Keratinocyte (primary cell): ENCODE measurements around the gene EGFL7. TPM values are rescaled to one million over a fixed set of nuclear protein-coding genes. Genes with fewer than 3 reads are reported as not detected.

Experiments used
- DNase-seq: peaks from one replicate; pipeline ENCODE4 v3.0.0-alpha.2; 2011; ENCODE audit warnings: low read depth, missing footprints, low spot score
- FAIRE-seq: peaks from 2 replicates; lab custom pipeline; 2011; peaks lifted over from hg19 to GRCh38; lab: Jason Lieb, UNC
- H2AFZ ChIP-seq: 2 replicates; pipeline ENCODE4 v1.6.0; 2012; ENCODE audit warnings: low read length, control low read depth, inconsistent platforms; ENCODE audit not compliant: control insufficient read depth
- H3K27ac ChIP-seq: 2 replicates; pipeline ENCODE4 v1.5.1; 2011; ENCODE audit warnings: low read length; ENCODE audit not compliant: control insufficient read depth, insufficient read depth
- H3K27me3 ChIP-seq: 3 replicates; pipeline ENCODE4 v1.6.0; 2011; ENCODE audit warnings: low read length; ENCODE audit not compliant: control insufficient read depth, insufficient read depth; ENCODE audit errors: extremely low read depth
- H3K36me3 ChIP-seq, 2 experiments: 2 replicates in 1 of 2; 3 replicates in 1 of 2; pipeline ENCODE4 v1.5.1; 2011; ENCODE audit warnings: low read length in 2 of 2, mild to moderate bottlenecking in 1 of 2; ENCODE audit not compliant: control insufficient read depth in 2 of 2, insufficient read depth in 2 of 2; ENCODE audit errors: extremely low read depth in 1 of 2
- H3K4me1 ChIP-seq: 3 replicates; pipeline ENCODE4 v1.5.1; 2011; ENCODE audit warnings: low read length; ENCODE audit not compliant: control insufficient read depth, insufficient read depth; ENCODE audit errors: extremely low read depth
- H3K4me2 ChIP-seq: 3 replicates; pipeline ENCODE4 v1.6.0; 2011; ENCODE audit warnings: low read depth, low read length; ENCODE audit not compliant: control insufficient read depth, insufficient read depth; ENCODE audit errors: extremely low read depth
- H3K4me3 ChIP-seq, 3 experiments: fragments of 200-600 bp in 1 of 3; sonication (generic) in 1 of 3; 2 replicates in 2 of 3; 3 replicates in 1 of 3; pipeline ENCODE4 v1.5.1; 2011 to 2016; ENCODE audit warnings: low read length in 3 of 3, mild to moderate bottlenecking in 3 of 3, control low read depth in 2 of 3, inconsistent platforms in 1 of 3, low read depth in 1 of 3, mixed read lengths in 1 of 3, mixed run types in 1 of 3, moderate library complexity in 1 of 3; ENCODE audit not compliant: control insufficient read depth in 2 of 3, insufficient read depth in 2 of 3; ENCODE audit errors: extremely low read depth in 1 of 3
- H3K79me2 ChIP-seq: 2 replicates; pipeline ENCODE4 v1.6.0; 2012; ENCODE audit warnings: low read length; ENCODE audit not compliant: control insufficient read depth, insufficient read depth
- H3K9ac ChIP-seq: 3 replicates; pipeline ENCODE4 v1.6.0; 2011; ENCODE audit warnings: low read length; ENCODE audit not compliant: control insufficient read depth, insufficient read depth; ENCODE audit errors: extremely low read depth
- H3K9me1 ChIP-seq: 3 replicates; pipeline ENCODE4 v1.6.0; 2011; ENCODE audit warnings: low read length; ENCODE audit not compliant: control insufficient read depth, insufficient read depth; ENCODE audit errors: extremely low read depth
- H3K9me3 ChIP-seq: 2 replicates; pipeline ENCODE4 v1.5.1; 2012; ENCODE audit warnings: low read depth, low read length; ENCODE audit not compliant: control insufficient read depth
- H4K20me1 ChIP-seq: 3 replicates; pipeline ENCODE4 v1.6.0; 2011; ENCODE audit warnings: low read length; ENCODE audit not compliant: control insufficient read depth, insufficient read depth; ENCODE audit errors: extremely low read depth
- CTCF ChIP-seq, 3 experiments: IDR thresholded peaks in 1 of 3; conservative IDR thresholded peaks in 1 of 3; optimal IDR thresholded peaks in 1 of 3; 2 replicates in 2 of 3; 3 replicates in 1 of 3; pipeline versions ENCODE3 to v1.5.1; 2011; ENCODE audit warnings: low read length in 3 of 3, mild to moderate bottlenecking in 3 of 3, moderate library complexity in 2 of 3, control low read depth in 1 of 3, inconsistent platforms in 1 of 3; ENCODE audit not compliant: insufficient read depth in 2 of 3; ENCODE audit errors: extremely low read depth in 1 of 3
- EZH2 ChIP-seq: IDR thresholded peaks from one replicate; pipeline ENCODE4 v1.6.1; 2012; ENCODE audit warnings: inconsistent platforms, mild to moderate bottlenecking, low read length, moderate library complexity
- dilution Hi-C: fragments of 300-500 bp; cut with MboI; formaldehyde crosslinking; loops from one replicate; pipeline ENCODE4 v1.7.0; 2020; ENCODE audit warnings: low sequenced_read_pairs; ENCODE audit not compliant: extremely low pct_ligation_motif_present
- polyA plus RNA-seq, 5 experiments: library from polyadenylated mRNA; depleted of rRNA in 3 of 5; stranded (reverse) in 3 of 5; stranded (forward) in 1 of 5; unstranded in 1 of 5; fragments of >200 nt; gene quantifications; 1 replicate in 1 of 5; 2 replicates in 3 of 5; 3 replicates in 1 of 5; pipeline versions ENCODE4 v1.2.1 to v1.2.3, GENCODE V29; 2011 to 2012; ENCODE audit warnings: missing spikeins in 2 of 5, low read depth in 1 of 5, low replicate concordance in 1 of 5

The EGFL7 gene
- polyA plus RNA-seq, 1 donor (not counting 4 experiments of a cell fraction or from before 2014, with no cell fraction given), result 4.2 TPM

GRCh38 chr9:136643596-136644342, 18.9 kb upstream of the EGFL7 start:
- TF ChIP-seq CTCF (optimal IDR thresholded peaks at IDR 0.05 in 1 of 3, IDR thresholded peaks at IDR 0.05 in 1 of 3, conservative IDR thresholded peaks at IDR 0.05 in 1 of 3; ENCODE audit: extremely low read depth in 1 of 3, insufficient read depth in 2 of 3, low read length in 3 of 3) (no peak), EZH2 (peak; percentile 25)
- FAIRE-seq, result no peak
- no peaks in the 10 kb centered on the region for H3K79me2 ChIP-seq
- no peak overlapping the region for H3K27ac ChIP-seq
- H3K4me3 ChIP-seq, result peak overlapping the region in 2 of 3 experiments; percentile 32 to 43
- peak overlapping the region; percentile 74 for H3K4me2 ChIP-seq
- H3K9me3 ChIP-seq, result no peaks in the 10 kb centered on the region
- H3K36me3 ChIP-seq, result no peaks in the 10 kb centered on the region
- peaks cover 6% of the 10 kb centered on the region for H3K4me1 ChIP-seq
- H4K20me1 ChIP-seq, result no peaks in the 10 kb centered on the region
- H2AFZ ChIP-seq, result peak overlapping the region; percentile 22
- peaks cover 46% of the 10 kb centered on the region for H3K27me3 ChIP-seq
- H3K9me1 ChIP-seq, result no peaks in the 10 kb centered on the region
- dilution Hi-C loops, result no loop called here
- H3K9ac ChIP-seq, result no peak overlapping the region
- DNase-seq, result no peak

- Histone ChIP-seq H3K36me3 (no peaks in the 10 kb centered on the region), H2AFZ (peak overlapping the region; percentile 22), H3K4me3 (peak overlapping the region in 2 of 3 experiments; percentile 32 to 43), H3K79me2 (no peaks in the 10 kb centered on the region), H3K27ac (no peak overlapping the region), H3K27me3 (peaks cover 46% of the 10 kb centered on the region), H3K9ac (no peak overlapping the region), H3K9me1 (no peaks in the 10 kb centered on the region), H4K20me1 (no peaks in the 10 kb centered on the region), H3K4me1 (peaks cover 6% of the 10 kb centered on the region), H3K9me3 (no peaks in the 10 kb centered on the region), H3K4me2 (peak overlapping the region; percentile 74)
- no peak for DNase-seq
- TF ChIP-seq EZH2 (no peak), CTCF (optimal IDR thresholded peaks at IDR 0.05 in 1 of 3, IDR thresholded peaks at IDR 0.05 in 1 of 3, conservative IDR thresholded peaks at IDR 0.05 in 1 of 3; ENCODE audit: extremely low read depth in 1 of 3, insufficient read depth in 2 of 3, low read length in 3 of 3) (no peak)
- FAIRE-seq, result no peak
- dilution Hi-C loops, result no loop called here
Observed at GRCh38 chr9:136644343-136644592, 18.4 kb upstream of the EGFL7 start.
